CD14-positive monocyte (primary cell): Measurements from ENCODE around the gene CHML. TPM values are rescaled to one million over a fixed set of nuclear protein-coding genes. Genes with fewer than 3 reads are reported as not detected.

Experiments used
- DNase-seq, 3 donors: peaks; one replicate each; pipeline ENCODE4 v3.0.0-alpha.2; 2011 to 2022
- H2AFZ ChIP-seq: 2 replicates; pipeline ENCODE4 v1.6.0; 2012; ENCODE audit warnings: mild to moderate bottlenecking, low read depth, low read length, inconsistent platforms; ENCODE audit not compliant: insufficient read depth, poor library complexity, severe bottlenecking
- H3K27ac ChIP-seq, 2 donors: 1 replicate in 1 of 2; 2 replicates in 1 of 2; pipeline ENCODE4 v1.5.1; 2012 to 2013; ENCODE audit warnings: low read length in 2 of 2, control low read depth in 1 of 2, inconsistent platforms in 1 of 2, low read depth in 1 of 2, mild to moderate bottlenecking in 1 of 2
- H3K27me3 ChIP-seq, 2 donors: one replicate each; pipeline versions ENCODE4 v1.6.0 to v1.6.1; 2011 to 2013; ENCODE audit warnings: low read length in 2 of 2; ENCODE audit not compliant: control insufficient read depth in 2 of 2, insufficient read depth in 2 of 2
- H3K36me3 ChIP-seq, 2 donors: replicated peaks in 1 of 2; 1 replicate in 1 of 2; 2 replicates in 1 of 2; pipeline versions ENCODE4 v1.5.1 to v1.6.1; 2012 to 2013; ENCODE audit warnings: low read length in 2 of 2, control low read depth in 1 of 2, inconsistent platforms in 1 of 2, mild to moderate bottlenecking in 1 of 2; ENCODE audit not compliant: insufficient read depth in 2 of 2, control insufficient read depth in 1 of 2
- H3K4me1 ChIP-seq, 2 donors: 1 replicate in 1 of 2; 2 replicates in 1 of 2; pipeline versions ENCODE4 v1.5.1 to v1.6.1; 2012 to 2013; ENCODE audit warnings: low read length in 2 of 2, control low read depth in 1 of 2, inconsistent platforms in 1 of 2, mild to moderate bottlenecking in 1 of 2, moderate library complexity in 1 of 2; ENCODE audit not compliant: insufficient read depth in 2 of 2, control insufficient read depth in 1 of 2
- H3K4me2 ChIP-seq: replicated peaks from 2 replicates; pipeline ENCODE3; 2012; ENCODE audit warnings: low read length, moderate library complexity, mild to moderate bottlenecking; ENCODE audit not compliant: poor library complexity, severe bottlenecking; ENCODE audit errors: extremely low read depth
- H3K4me3 ChIP-seq, 3 experiments: fragments of 200-600 bp in 1 of 3; sonication (generic) in 1 of 3; replicated peaks in 1 of 3; 1 replicate in 2 of 3; 2 replicates in 1 of 3; pipeline ENCODE4 v1.5.1; 2011 to 2013; ENCODE audit warnings: low read length in 3 of 3, mild to moderate bottlenecking in 3 of 3, control low read depth in 2 of 3, low read depth in 2 of 3, inconsistent platforms in 1 of 3, moderate library complexity in 1 of 3
- H3K79me2 ChIP-seq: 2 replicates; pipeline ENCODE4 v1.6.0; 2012; ENCODE audit warnings: mild to moderate bottlenecking, control low read depth, inconsistent platforms, low read length, moderate library complexity; ENCODE audit not compliant: insufficient read depth
- H3K9ac ChIP-seq: 2 replicates; pipeline ENCODE4 v1.6.0; 2017; ENCODE audit warnings: low read length, mild to moderate bottlenecking; ENCODE audit not compliant: insufficient read depth, poor library complexity, severe bottlenecking
- H3K9me3 ChIP-seq, 2 donors: replicated peaks in 1 of 2; 1 replicate in 1 of 2; 2 replicates in 1 of 2; pipeline versions ENCODE4 v1.5.1 to v1.6.1; 2012 to 2013; ENCODE audit warnings: low read length in 2 of 2, control low read depth in 1 of 2; ENCODE audit not compliant: control insufficient read depth in 1 of 2, insufficient read depth in 1 of 2
- H4K20me1 ChIP-seq: 2 replicates; pipeline ENCODE4 v1.6.0; 2012; ENCODE audit warnings: mild to moderate bottlenecking, low read length, control low read depth, moderate library complexity; ENCODE audit not compliant: insufficient read depth
- H3K27ac Mint-ChIP-seq, 7 donors: one replicate each; pipeline ENCODE4 v1.8.0; 2020; ENCODE audit warnings: mild to moderate bottlenecking in 7 of 7, mixed read lengths in 7 of 7, moderate library complexity in 6 of 7, inconsistent platforms in 2 of 7
- H3K27me3 Mint-ChIP-seq, 3 donors: one replicate each; pipeline ENCODE4 v1.8.0; 2021 to 2022; ENCODE audit warnings: low read depth in 3 of 3, mild to moderate bottlenecking in 3 of 3, mixed read lengths in 3 of 3, moderate library complexity in 3 of 3, inconsistent platforms in 1 of 3
- H3K36me3 Mint-ChIP-seq, 2 donors: one replicate each; pipeline ENCODE4 v1.8.0; 2020; ENCODE audit warnings: mixed read lengths in 2 of 2, inconsistent platforms in 1 of 2, mild to moderate bottlenecking in 1 of 2
- H3K4me1 Mint-ChIP-seq: one replicate; pipeline ENCODE4 v1.8.0; 2020; ENCODE audit warnings: mild to moderate bottlenecking, mixed read lengths
- H3K4me3 Mint-ChIP-seq, 2 donors: one replicate each; pipeline ENCODE4 v1.8.0; 2020; ENCODE audit warnings: mild to moderate bottlenecking in 2 of 2, mixed read lengths in 2 of 2, moderate library complexity in 1 of 2
- H3K9me3 Mint-ChIP-seq, 7 donors: one replicate each; pipeline ENCODE4 v1.8.0; 2020 to 2022; ENCODE audit warnings: mixed read lengths in 7 of 7, mild to moderate bottlenecking in 6 of 7, moderate library complexity in 6 of 7, inconsistent platforms in 2 of 7
- CTCF ChIP-seq: fragments of 200-600 bp; IDR thresholded peaks from one replicate; pipeline ENCODE4 v1.8.0; 2022; ENCODE audit warnings: antibody characterized with exemption, mild to moderate bottlenecking
- WGBS: methylation state at CpG from one replicate; pipeline ENCODE4 v1.1.5; 2013; ENCODE audit warnings: missing lambda C conversion rate; ENCODE audit not compliant: insufficient coverage; 5-methylcytosine and 5-hydroxymethylcytosine counted together
- intact Hi-C, 2 donors: fragments of 100-400 bp; cut with micrococcal nuclease; formaldehyde crosslinking; loops; one replicate each; pipeline versions ENCODE4 v1.15.0 to v1.15.1; 2023
- polyA plus RNA-seq, 3 donors: library from polyadenylated mRNA; depleted of rRNA in 1 of 3; unstranded in 2 of 3; stranded (reverse) in 1 of 3; fragments of 300-500 nt in 2 of 3; fragments of >200 nt in 1 of 3; fragmentation: Illumina TruSeq in 2 of 3; gene quantifications; 1 replicate in 2 of 3; 2 replicates in 1 of 3; pipeline ENCODE4 v1.2.3, GENCODE V29; 2012 to 2021

Gene CHML
- polyA plus RNA-seq, 3 donors, result 3.4 to 6.6 (median 3.4) TPM

DNA sequence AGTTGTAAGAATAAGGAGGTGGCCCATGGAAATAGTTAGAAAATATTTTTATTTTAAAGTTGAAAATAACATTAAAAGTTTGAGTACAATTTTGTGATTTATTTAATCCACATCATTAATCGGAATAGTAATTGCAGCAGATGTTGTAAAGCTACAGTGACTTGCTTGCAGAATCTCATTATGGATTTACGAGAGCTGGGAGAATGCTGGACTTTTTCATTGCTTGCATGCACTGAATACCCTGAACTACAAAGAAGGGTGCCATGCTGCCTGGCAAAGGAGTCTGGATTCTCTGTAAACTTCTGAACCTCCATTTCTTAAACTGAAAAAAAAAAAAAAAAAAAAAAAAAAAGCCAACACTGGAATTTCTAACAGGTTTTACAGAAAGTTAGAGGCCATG lies 38.4 kb upstream of the CHML start:
- Histone ChIP-seq H4K20me1 (no peaks in the 10 kb centered on the region), H3K4me2 (no peak overlapping the region), H3K36me3 (no peaks in the 10 kb centered on the region), H3K79me2 (no peaks in the 10 kb centered on the region), H3K9me3 (no peaks in the 10 kb centered on the region), H3K4me1 (no peaks in the 10 kb centered on the region), H3K27me3 (peaks cover 0 to 4% of the 10 kb centered on the region in 2 donors), H3K4me3 (no peak overlapping the region), H3K27ac (no peak overlapping the region), H3K9ac (no peak overlapping the region), H2AFZ (no peak overlapping the region)
- Mint-ChIP-seq H3K9me3 (peaks cover 0 to 8% (median 3%) of the 10 kb centered on the region in 7 donors), H3K36me3 (no peaks in the 10 kb centered on the region), H3K4me3 (no peak overlapping the region), H3K27me3 (peaks cover 1 to 12% (median 7%) of the 10 kb centered on the region in 3 donors), H3K27ac (no peak overlapping the region), H3K4me1 (no peaks in the 10 kb centered on the region)
- DNase-seq, result no peak
- TF ChIP-seq CTCF, result no peak
- intact Hi-C loops, result no loop called here
- WGBS, result 100% methylated on average over 1 of the region's 2 CpGs

DNA sequence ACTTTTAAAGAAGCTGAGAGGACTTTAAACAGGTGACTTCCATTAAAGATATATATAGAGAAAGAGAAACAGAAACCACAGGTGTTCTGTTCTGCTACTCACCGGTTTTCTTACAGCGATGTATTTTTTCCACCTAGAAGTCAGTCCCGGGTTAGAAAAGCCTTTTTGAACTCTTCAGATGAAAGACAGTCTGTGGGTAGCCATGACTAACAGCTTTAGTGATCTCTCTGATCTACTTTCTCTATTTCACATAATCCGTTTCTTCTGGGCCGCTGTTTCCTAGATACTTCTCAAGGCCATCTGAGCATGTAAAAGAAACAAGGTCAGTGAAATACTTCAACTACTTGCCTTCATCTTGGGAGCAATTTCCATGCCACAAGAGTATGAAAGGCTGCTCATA lies 37.0 kb upstream of the CHML start:
- Histone ChIP-seq H2AFZ (no peak overlapping the region), H3K9me3 (no peaks in the 10 kb centered on the region), H3K27me3 (peaks cover 0 to 4% of the 10 kb centered on the region in 2 donors), H3K4me3 (no peak overlapping the region), H3K4me1 (no peaks in the 10 kb centered on the region), H3K9ac (no peak overlapping the region), H3K4me2 (no peak overlapping the region), H3K27ac (no peak overlapping the region), H3K36me3 (no peaks in the 10 kb centered on the region), H3K79me2 (no peaks in the 10 kb centered on the region), H4K20me1 (no peaks in the 10 kb centered on the region)
- Mint-ChIP-seq H3K27ac (no peak overlapping the region), H3K27me3 (peaks cover 3 to 18% (median 5%) of the 10 kb centered on the region in 3 donors), H3K36me3 (no peaks in the 10 kb centered on the region), H3K4me1 (no peaks in the 10 kb centered on the region), H3K9me3 (peaks cover under 1 to 8% (median 3%) of the 10 kb centered on the region in 7 donors), H3K4me3 (no peak overlapping the region)
- WGBS, result 95% methylated on average over 3 of the region's 5 CpGs
- no peak for TF ChIP-seq CTCF
- DNase-seq, result no peak
- intact Hi-C loops, result no loop called here
